Measurements from ENCODE around the gene WDR38. TPM values are rescaled to one million over a fixed set of nuclear protein-coding genes. Genes with fewer than 3 reads are reported as not detected.

The WDR38 gene
- total RNA-seq, 1 donor from 2014 or later: 6.6 TPM

GRCh38 chr9:124809741-124810500 lies 43.3 kb upstream of the WDR38 start:
- no peaks in the 10 kb centered on the region for H3K27me3 ChIP-seq (ENCODE audit: low read depth)
- intact Hi-C loops (cut with DNase I): no loop called here
- H3K4me1 ChIP-seq: peaks cover 12% of the 10 kb centered on the region
- ATAC-seq: no peak
- no peak overlapping the region for H3K27ac ChIP-seq
- TF ChIP-seq CTCF (IDR thresholded peaks at IDR 0.05): no peak
- H3K36me3 ChIP-seq: no peaks in the 10 kb centered on the region
- no peak overlapping the region for H3K4me3 ChIP-seq
- DNase-seq: no peak
- H3K9me3 ChIP-seq: no peaks in the 10 kb centered on the region

GRCh38 chr9:124810663-124811355 lies 42.5 kb upstream of the WDR38 start:
- ATAC-seq (peak; percentile 67 to 82), DNase-seq (no peak)
- Histone ChIP-seq H3K36me3 (no peaks in the 10 kb centered on the region), H3K9me3 (no peaks in the 10 kb centered on the region), H3K27ac (no peak overlapping the region), H3K4me3 (no peak overlapping the region), H3K27me3 (ENCODE audit: low read depth) (no peaks in the 10 kb centered on the region), H3K4me1 (peaks cover 12% of the 10 kb centered on the region)
- intact Hi-C loops (cut with DNase I): no loop called here
- TF ChIP-seq CTCF (IDR thresholded peaks at IDR 0.05): no peak

- Histone ChIP-seq H3K27ac (no peak overlapping the region), H3K4me1 (peaks cover 12% of the 10 kb centered on the region), H3K27me3 (ENCODE audit: low read depth) (no peaks in the 10 kb centered on the region), H3K36me3 (no peaks in the 10 kb centered on the region), H3K9me3 (no peaks in the 10 kb centered on the region), H3K4me3 (no peak overlapping the region)
- intact Hi-C loops (cut with DNase I): no loop called here
- ATAC-seq (no peak), DNase-seq (no peak)
- no peak for TF ChIP-seq CTCF (IDR thresholded peaks at IDR 0.05)
These were observed 40.8 kb upstream of the WDR38 start for GRCh38 chr9:124812441-124812876.

GRCh38 chr9:124813041-124813440 lies 40.2 kb upstream of the WDR38 start:
- Histone ChIP-seq H3K4me1 (peaks cover 12% of the 10 kb centered on the region), H3K27ac (no peak overlapping the region), H3K36me3 (no peaks in the 10 kb centered on the region), H3K4me3 (no peak overlapping the region), H3K27me3 (ENCODE audit: low read depth) (no peaks in the 10 kb centered on the region), H3K9me3 (no peaks in the 10 kb centered on the region)
- DNase-seq: no peak
- intact Hi-C loops (cut with DNase I): no loop called here
- no peak for ATAC-seq
- no peak for TF ChIP-seq CTCF (IDR thresholded peaks at IDR 0.05)

- H3K36me3 ChIP-seq: no peaks in the 10 kb centered on the region
- no peak for ATAC-seq
- intact Hi-C loops (cut with DNase I): no loop called here
- H3K9me3 ChIP-seq: no peaks in the 10 kb centered on the region
- H3K4me1 ChIP-seq: peaks cover 12% of the 10 kb centered on the region
- peak; percentile 6 for DNase-seq
- H3K27me3 ChIP-seq (ENCODE audit: low read depth): no peaks in the 10 kb centered on the region
- no peak overlapping the region for H3K27ac ChIP-seq
- no peak for TF ChIP-seq CTCF (IDR thresholded peaks at IDR 0.05)
- H3K4me3 ChIP-seq: no peak overlapping the region
These were observed 39.6 kb upstream of the WDR38 start for GRCh38 chr9:124813501-124814163.

Measured in lower lobe of right lung (tissue), 2 donors.